CD8-positive, alpha-beta memory T cell (primary cell): ENCODE measurements around the gene ETS1. TPM values are rescaled to one million over a fixed set of nuclear protein-coding genes. Genes with fewer than 3 reads are reported as not detected.

Experiments
- CTCF ChIA-PET: fragments of 350-600 bp; sonication (Branson Sonifier 250); formaldehyde crosslinking; loops from one replicate; lab custom pipeline; 2021; ENCODE audit warnings: antibody characterized with exemption; lab: Charles Lee
- POLR2A ChIA-PET: fragments of 350-600 bp; sonication (Branson Sonifier 250); formaldehyde crosslinking; loops from one replicate; lab custom pipeline; 2021; ENCODE audit warnings: antibody characterized with exemption; lab: Charles Lee
- DNase-seq, 5 donors: peaks; one replicate each; pipeline versions ENCODE4 v3.0.0 to v3.0.0-alpha.2; 2020 to 2022; ENCODE audit warnings: mixed read lengths in 1 of 5
- H3K27ac ChIP-seq: one replicate; pipeline ENCODE4 v1.7.0; 2013; ENCODE audit warnings: low read depth, mild to moderate bottlenecking, low read length, moderate library complexity
- H3K27me3 ChIP-seq: 2 replicates; pipeline ENCODE4 v1.7.0; 2013; ENCODE audit warnings: low read length, mild to moderate bottlenecking; ENCODE audit not compliant: insufficient read depth, poor library complexity, severe bottlenecking
- H3K36me3 ChIP-seq: 2 replicates; pipeline ENCODE4 v1.7.0; 2013; ENCODE audit warnings: mild to moderate bottlenecking, low read length, moderate library complexity; ENCODE audit not compliant: insufficient read depth
- H3K4me1 ChIP-seq: 2 replicates; pipeline ENCODE4 v1.7.0; 2013; ENCODE audit warnings: mild to moderate bottlenecking, low read length, moderate library complexity; ENCODE audit not compliant: insufficient read depth
- H3K4me3 ChIP-seq: 2 replicates; pipeline ENCODE4 v1.7.0; 2013; ENCODE audit warnings: mild to moderate bottlenecking, low read length
- H3K9me3 ChIP-seq: 2 replicates; pipeline ENCODE4 v1.7.0; 2013; ENCODE audit warnings: mild to moderate bottlenecking, low read length
- H3K27ac Mint-ChIP-seq, 8 donors: one replicate each; pipeline ENCODE4 v1.8.0; 2020 to 2021; ENCODE audit warnings: mixed read lengths in 8 of 8, mild to moderate bottlenecking in 6 of 8, inconsistent platforms in 3 of 8, moderate library complexity in 3 of 8
- H3K27me3 Mint-ChIP-seq, 2 donors: one replicate each; pipeline ENCODE4 v1.8.0; 2020 to 2021; ENCODE audit warnings: mixed read lengths in 2 of 2, mild to moderate bottlenecking in 1 of 2, moderate library complexity in 1 of 2
- H3K36me3 Mint-ChIP-seq, 3 donors: one replicate each; pipeline ENCODE4 v1.8.0; 2020 to 2021; ENCODE audit warnings: mixed read lengths in 3 of 3, inconsistent platforms in 1 of 3, mild to moderate bottlenecking in 1 of 3
- H3K4me1 Mint-ChIP-seq, 3 donors: one replicate each; pipeline ENCODE4 v1.8.0; 2020 to 2021; ENCODE audit warnings: mixed read lengths in 3 of 3, inconsistent platforms in 1 of 3, mild to moderate bottlenecking in 1 of 3
- H3K4me3 Mint-ChIP-seq, 7 donors: one replicate each; pipeline ENCODE4 v1.8.0; 2020 to 2021; ENCODE audit warnings: mixed read lengths in 7 of 7, mild to moderate bottlenecking in 6 of 7, moderate library complexity in 4 of 7, inconsistent platforms in 2 of 7
- H3K9me3 Mint-ChIP-seq, 5 donors: one replicate each; pipeline ENCODE4 v1.8.0; 2020 to 2022; ENCODE audit warnings: mixed read lengths in 5 of 5, mild to moderate bottlenecking in 3 of 5, moderate library complexity in 2 of 5, inconsistent platforms in 1 of 5
- polyA plus RNA-seq: library from polyadenylated mRNA; unstranded; fragments of 300-500 nt; fragmentation: Illumina TruSeq; gene quantifications from one replicate; pipeline ENCODE4 v1.2.3, GENCODE V29; 2021
- total RNA-seq, 2 experiments: library from RNA; stranded (reverse); gene quantifications; one replicate each; pipeline ENCODE4 v1.2.3, GENCODE V29; 2021

Gene ETS1
- total and polyA plus RNA-seq, 3 experiments from 2014 or later, result 386 to 411 (median 405) TPM

GRCh38 chr11:128467041-128467440, 120.3 kb downstream of the ETS1 start:
- Histone ChIP-seq H3K27me3 (no peaks in the 10 kb centered on the region), H3K4me1 (peaks cover 99% of the 10 kb centered on the region), H3K36me3 (peaks cover 70% of the 10 kb centered on the region), H3K9me3 (no peaks in the 10 kb centered on the region), H3K4me3 (peak overlapping the region; percentile 41), H3K27ac (peak overlapping the region; percentile 38)
- peak in 1 of 5 donors; percentile 39 for DNase-seq
- Mint-ChIP-seq H3K4me1 (peaks cover 100% of the 10 kb centered on the region in 3 donors), H3K36me3 (peaks cover 49 to 98% (median 65%) of the 10 kb centered on the region in 3 donors), H3K9me3 (no peaks in the 10 kb centered on the region), H3K4me3 (peak overlapping the region; percentile 62 to 90 (median 77)), H3K27me3 (no peaks in the 10 kb centered on the region), H3K27ac (peak overlapping the region; percentile 87 to 99 (median 96))
- POLR2A ChIA-PET, result interaction anchor here (1.0 to 1.6 kb wide), 2 partner anchors 36 to 54 kb away, joined by 3 to 7 read pairs; no protein-coding TSS in a partner anchor
- CTCF ChIA-PET, result interaction anchor here (1.0 to 2.5 kb wide), 4 partner anchors 22 to 177 kb away, joined by 3 to 11 read pairs (median 6); no protein-coding TSS in a partner anchor

DNA sequence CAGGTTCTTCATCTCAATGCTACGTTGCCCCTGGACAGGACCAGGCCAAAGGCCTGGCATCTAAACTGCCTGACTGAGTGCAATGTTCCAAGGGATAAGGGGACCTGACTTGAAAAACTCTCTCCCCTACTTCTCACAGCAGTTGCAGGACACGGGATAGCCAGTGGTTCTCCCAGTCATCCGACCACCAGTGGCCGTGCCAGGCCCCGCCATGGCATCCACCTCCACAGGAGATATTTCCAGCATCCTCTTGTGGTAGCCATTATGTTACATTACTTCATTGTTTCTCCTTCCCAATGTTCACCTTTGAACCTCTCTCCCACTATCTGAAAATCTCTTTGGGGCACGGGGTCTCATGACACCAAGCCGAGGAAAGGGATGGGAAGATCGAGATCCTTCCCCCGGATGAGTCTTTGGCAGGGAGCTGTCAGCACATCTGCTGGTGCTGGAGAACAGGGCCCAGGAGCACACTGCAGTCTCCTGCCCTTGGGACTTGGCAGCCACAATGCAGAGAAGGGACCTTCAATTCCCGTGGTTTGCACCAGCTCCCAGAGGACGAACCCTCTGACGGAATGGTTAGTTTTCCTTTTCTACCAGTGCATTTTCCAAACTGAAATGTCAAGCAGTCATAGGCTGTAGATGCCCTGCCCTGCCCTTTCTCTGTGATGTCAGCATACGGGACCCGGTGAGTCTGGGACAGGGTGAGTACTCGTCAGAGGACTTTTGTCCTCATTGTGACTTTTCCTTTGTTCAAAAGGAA, 121.2 kb downstream of the ETS1 start:
- POLR2A ChIA-PET, result interaction anchor here (1.2 to 1.5 kb wide), 2 partner anchors 22 to 37 kb away, joined by 4 to 5 read pairs; no protein-coding TSS in a partner anchor
- Histone ChIP-seq H3K36me3 (peaks cover 77% of the 10 kb centered on the region), H3K27ac (peak overlapping the region; percentile 38), H3K4me1 (peaks cover 100% of the 10 kb centered on the region), H3K9me3 (no peaks in the 10 kb centered on the region), H3K27me3 (no peaks in the 10 kb centered on the region), H3K4me3 (peak overlapping the region; percentile 41)
- no peaks in the 10 kb centered on the region for H3K9me3 Mint-ChIP-seq
- H3K4me1 Mint-ChIP-seq, result peaks cover 100% of the 10 kb centered on the region in 3 donors
- H3K4me3 Mint-ChIP-seq, result peak overlapping the region; percentile 62 to 90 (median 77)
- no peak for DNase-seq
- peaks cover 53 to 98% (median 69%) of the 10 kb centered on the region in 3 donors for H3K36me3 Mint-ChIP-seq
- peak overlapping the region; percentile 87 to 99 (median 96) for H3K27ac Mint-ChIP-seq
- CTCF ChIA-PET, result interaction anchor here (1.0 to 2.0 kb wide), 7 partner anchors 28 to 176 kb away, joined by 3 to 9 read pairs (median 4); no protein-coding TSS in a partner anchor
- no peaks in the 10 kb centered on the region for H3K27me3 Mint-ChIP-seq

DNA sequence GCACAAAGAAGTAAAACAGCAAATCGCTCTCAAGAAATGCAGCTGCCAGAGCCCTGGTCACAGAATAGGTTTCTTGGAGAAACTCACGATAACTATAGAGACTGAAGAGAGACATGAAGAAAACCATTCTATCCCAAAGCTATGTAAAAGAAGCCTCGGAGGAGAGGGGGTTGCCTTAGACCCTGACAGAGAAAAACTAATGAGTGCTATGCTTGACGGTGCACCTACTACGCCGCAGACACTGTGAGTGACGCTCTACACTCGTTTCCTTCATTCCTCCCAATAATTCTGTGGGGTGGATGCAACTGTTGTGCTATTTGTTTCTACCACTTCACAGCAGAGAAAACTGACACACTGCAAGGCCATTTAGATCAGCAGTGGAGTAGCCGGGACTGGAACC, 121.8 kb downstream of the ETS1 start:
- H3K4me3 ChIP-seq, result peak overlapping the region; percentile 41
- peak overlapping the region; percentile 62 to 90 (median 77) for H3K4me3 Mint-ChIP-seq
- CTCF ChIA-PET, result interaction anchor here (0.9 to 2.0 kb wide), 12 partner anchors 8 to 293 kb away, joined by 3 to 9 read pairs (median 4); no protein-coding TSS in a partner anchor
- peaks cover 79% of the 10 kb centered on the region for H3K36me3 ChIP-seq
- no peaks in the 10 kb centered on the region for H3K9me3 Mint-ChIP-seq
- H3K9me3 ChIP-seq, result no peaks in the 10 kb centered on the region
- peak overlapping the region; percentile 49 for H3K27ac ChIP-seq
- H3K27ac Mint-ChIP-seq, result peak overlapping the region; percentile 87 to 99 (median 96)
- H3K4me1 ChIP-seq, result peaks cover 100% of the 10 kb centered on the region
- POLR2A ChIA-PET, result interaction anchor here (0.9 to 1.5 kb wide), 7 partner anchors 11 to 175 kb away, joined by 3 to 5 read pairs (median 4); no protein-coding TSS in a partner anchor
- peaks cover 56 to 99% (median 74%) of the 10 kb centered on the region in 3 donors for H3K36me3 Mint-ChIP-seq
- peaks cover 100% of the 10 kb centered on the region in 3 donors for H3K4me1 Mint-ChIP-seq
- peak in 2 of 5 donors; percentile 31 to 63 for DNase-seq
- H3K27me3 Mint-ChIP-seq, result peaks cover 0 to 2% of the 10 kb centered on the region in 2 donors
- H3K27me3 ChIP-seq, result no peaks in the 10 kb centered on the region

- H3K27me3 Mint-ChIP-seq, result peaks cover 0 to 3% of the 10 kb centered on the region in 2 donors
- CTCF ChIA-PET, result interaction anchor here (0.9 to 2.0 kb wide), 12 partner anchors 8 to 293 kb away, joined by 3 to 9 read pairs (median 4); no protein-coding TSS in a partner anchor
- H3K9me3 Mint-ChIP-seq, result no peaks in the 10 kb centered on the region
Measured at GRCh38 chr11:128464878-128465450, 122.4 kb downstream of the ETS1 start.

DNA sequence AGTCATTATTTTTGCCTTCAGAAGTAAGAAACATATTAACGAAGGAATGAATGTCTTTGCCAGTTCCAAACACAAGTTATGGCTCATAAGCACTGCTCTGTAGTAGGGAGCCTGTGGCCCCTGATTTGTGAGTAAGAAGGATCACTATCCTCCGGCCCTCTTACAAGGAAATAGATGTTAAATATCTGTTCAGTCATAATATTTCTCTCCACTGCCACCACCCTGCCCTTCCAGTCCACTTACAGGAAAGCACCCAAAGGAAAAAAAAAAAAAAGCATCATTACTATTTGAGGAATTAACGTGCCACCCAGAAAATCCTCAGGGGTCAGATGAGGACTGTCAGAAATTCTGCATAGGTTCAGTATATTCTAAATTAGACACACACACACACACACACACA, 123.4 kb downstream of the ETS1 start:
- Histone ChIP-seq H3K4me1 (peaks cover 90% of the 10 kb centered on the region), H3K4me3 (no peak overlapping the region), H3K27ac (no peak overlapping the region), H3K27me3 (no peaks in the 10 kb centered on the region), H3K36me3 (peaks cover 84% of the 10 kb centered on the region), H3K9me3 (no peaks in the 10 kb centered on the region)
- Mint-ChIP-seq H3K36me3 (peaks cover 56 to 100% (median 73%) of the 10 kb centered on the region in 3 donors), H3K27ac (peak overlapping the region; percentile 87 to 99 (median 96)), H3K9me3 (no peaks in the 10 kb centered on the region), H3K27me3 (peaks cover 0 to 3% of the 10 kb centered on the region in 2 donors), H3K4me3 (peak overlapping the region; percentile 62 to 90 (median 77)), H3K4me1 (peaks cover 93 to 99% (median 99%) of the 10 kb centered on the region in 3 donors)
- ChIA-PET CTCF (interaction anchor here (1.2 to 1.8 kb wide), 6 partner anchors 12 to 174 kb away, joined by 3 to 8 read pairs (median 6); no protein-coding TSS in a partner anchor), POLR2A (interaction anchor here (1.0 to 1.1 kb wide), 3 partner anchors 15 to 281 kb away, joined by 4 read pairs; no protein-coding TSS in a partner anchor)
- DNase-seq, result no peak

More at GRCh38 chr11:128464878-128465450, 122.4 kb downstream of the ETS1 start:
- Histone ChIP-seq H3K4me3 (peak overlapping the region; percentile 41), H3K36me3 (peaks cover 85% of the 10 kb centered on the region), H3K4me1 (peaks cover 100% of the 10 kb centered on the region), H3K9me3 (no peaks in the 10 kb centered on the region), H3K27ac (peak overlapping the region; percentile 49), H3K27me3 (no peaks in the 10 kb centered on the region)
- Mint-ChIP-seq H3K36me3 (peaks cover 59 to 100% (median 73%) of the 10 kb centered on the region in 3 donors), H3K27ac (peak overlapping the region; percentile 87 to 99 (median 96)), H3K4me1 (peaks cover 97 to 100% (median 100%) of the 10 kb centered on the region in 3 donors), H3K4me3 (peak overlapping the region; percentile 62 to 90 (median 77))
- peak in 1 of 5 donors; percentile 28 for DNase-seq
- POLR2A ChIA-PET, result interaction anchor here (0.9 to 1.5 kb wide), 8 partner anchors 12 to 282 kb away, joined by 3 to 5 read pairs (median 4); no protein-coding TSS in a partner anchor

DNA sequence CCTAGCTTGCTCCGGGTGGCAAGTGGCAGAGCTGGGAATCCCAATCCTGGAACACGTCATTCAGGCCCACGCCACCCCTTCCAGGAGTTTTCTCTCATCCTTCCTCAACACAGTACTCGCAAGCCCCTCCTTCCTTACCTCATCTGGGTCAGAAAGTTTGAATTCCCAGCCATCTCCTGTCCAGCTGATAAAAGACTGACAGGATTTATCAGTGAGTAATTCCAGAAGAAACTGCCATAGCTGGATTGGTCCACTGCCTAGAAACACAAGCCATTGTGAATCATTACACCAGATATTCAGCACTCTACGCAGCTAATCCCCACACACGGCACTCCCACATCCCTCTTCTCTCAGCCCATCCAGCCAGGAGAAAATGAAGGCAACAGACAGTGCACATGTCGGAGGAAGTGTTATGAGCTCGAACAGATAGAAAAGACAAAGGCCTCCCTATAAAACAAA, 124.0 kb downstream of the ETS1 start:
- H3K4me1 Mint-ChIP-seq, result peaks cover 89 to 99% (median 96%) of the 10 kb centered on the region in 3 donors
- no peak for DNase-seq
- peak overlapping the region; percentile 62 to 82 (median 77) for H3K4me3 Mint-ChIP-seq
- peak overlapping the region; percentile 87 to 99 (median 96) for H3K27ac Mint-ChIP-seq
- peaks cover 86% of the 10 kb centered on the region for H3K4me1 ChIP-seq
- peaks cover 56 to 99% (median 72%) of the 10 kb centered on the region in 3 donors for H3K36me3 Mint-ChIP-seq
- no peak overlapping the region for H3K27ac ChIP-seq
- H3K4me3 ChIP-seq, result no peak overlapping the region
- H3K27me3 Mint-ChIP-seq, result peaks cover 0 to 3% of the 10 kb centered on the region in 2 donors
- CTCF ChIA-PET, result interaction anchor here (0.7 to 1.9 kb wide), 10 partner anchors 8 to 173 kb away, joined by 3 to 8 read pairs (median 4); no protein-coding TSS in a partner anchor
- H3K36me3 ChIP-seq, result peaks cover 81% of the 10 kb centered on the region
- POLR2A ChIA-PET, result interaction anchor here (0.5 to 1.1 kb wide), 4 partner anchors 16 to 262 kb away, joined by 3 to 4 read pairs (median 4); no protein-coding TSS in a partner anchor
- H3K27me3 ChIP-seq, result no peaks in the 10 kb centered on the region
- H3K9me3 Mint-ChIP-seq, result no peaks in the 10 kb centered on the region
- H3K9me3 ChIP-seq, result no peaks in the 10 kb centered on the region

DNA sequence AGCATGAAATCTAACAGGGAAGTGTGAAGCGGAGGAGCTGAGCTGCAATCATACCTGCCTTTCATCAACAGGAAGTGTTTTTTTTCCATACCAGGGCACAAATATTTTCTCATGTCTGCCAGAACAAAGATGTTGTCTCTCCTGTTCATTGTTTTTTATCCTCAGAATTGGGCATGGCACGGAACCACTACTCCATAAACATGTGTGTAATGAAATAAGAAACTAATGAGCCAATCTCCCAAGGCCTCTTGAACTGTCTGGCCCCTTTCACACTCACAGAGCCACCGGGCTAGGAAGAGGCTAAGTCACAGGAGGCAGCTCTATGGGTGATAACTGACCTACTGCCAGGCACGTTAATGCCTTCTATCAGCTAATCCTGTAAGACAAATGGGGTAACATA, 124.4 kb downstream of the ETS1 start:
- no peaks in the 10 kb centered on the region for H3K9me3 ChIP-seq
- no peaks in the 10 kb centered on the region for H3K9me3 Mint-ChIP-seq
- H3K36me3 Mint-ChIP-seq, result peaks cover 56 to 99% (median 75%) of the 10 kb centered on the region in 3 donors
- no peak overlapping the region for H3K27ac ChIP-seq
- H3K36me3 ChIP-seq, result peaks cover 81% of the 10 kb centered on the region
- H3K27me3 ChIP-seq, result no peaks in the 10 kb centered on the region
- peaks cover 0 to 3% of the 10 kb centered on the region in 2 donors for H3K27me3 Mint-ChIP-seq
- H3K4me1 ChIP-seq, result peaks cover 84% of the 10 kb centered on the region
- no peak overlapping the region for H3K4me3 ChIP-seq
- H3K4me3 Mint-ChIP-seq, result peak overlapping the region; percentile 62 to 82 (median 77)
- H3K27ac Mint-ChIP-seq, result peak overlapping the region; percentile 87 to 99 (median 96)
- H3K4me1 Mint-ChIP-seq, result peaks cover 84 to 99% (median 96%) of the 10 kb centered on the region in 3 donors
- ChIA-PET POLR2A (interaction anchor here (0.5 to 1.1 kb wide), 5 partner anchors 16 to 263 kb away, joined by 3 to 4 read pairs (median 3); no protein-coding TSS in a partner anchor), CTCF (interaction anchor here (0.7 to 1.9 kb wide), 10 partner anchors 8 to 173 kb away, joined by 3 to 8 read pairs (median 4); no protein-coding TSS in a partner anchor)
- DNase-seq, result peak in 2 of 5 donors; percentile 21 to 56
